Activated CD4-positive, alpha-beta T cell treated with anti-CD3 and anti-CD28 coated beads, Interleukin-2, amount 50 U/mL, for 48 hours (primary cell): ENCODE data around the gene FIG4.
"Not testable (repeated sequence)": the region's sequence is repeated elsewhere in the genome, so short reads cannot be mapped to it uniquely, and the experiment has no call there.

Experiments
- DNase-seq, 2 experiments: peaks; one replicate each; pipeline ENCODE4 v3.0.0-alpha.2; 2020

The FIG4 gene

GRCh38 chr6:109800771-109801170 is 109.7 kb downstream of the FIG4 start:
- no peak for DNase-seq

GRCh38 chr6:109801794-109802193 is 110.7 kb downstream of the FIG4 start:
- DNase-seq: no peak

GRCh38 chr6:109804020-109804419 is 112.9 kb downstream of the FIG4 start:
- DNase-seq: no peak

DNA sequence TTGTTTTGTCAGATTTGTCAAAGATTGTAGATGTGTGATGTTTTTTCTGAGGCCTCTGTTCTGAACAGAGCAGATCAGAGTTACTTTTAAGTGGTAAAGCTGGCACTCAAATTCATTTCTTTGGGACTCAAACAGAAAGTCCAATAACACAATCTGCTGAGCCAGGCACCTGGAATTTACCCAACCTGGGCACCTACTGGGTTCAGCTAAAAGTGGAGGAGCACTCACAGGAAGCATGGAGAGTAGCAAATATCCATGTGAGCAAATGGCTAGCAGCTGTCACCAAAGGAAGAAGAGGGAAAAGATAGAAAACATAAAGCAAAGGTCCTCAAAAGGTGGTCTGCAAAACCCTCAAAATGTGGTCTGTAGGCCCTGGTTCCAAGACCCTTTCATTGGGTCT is 116.8 kb downstream of the FIG4 start:
- DNase-seq: no peak

- DNase-seq: no peak
Measured at GRCh38 chr6:109808837-109809236, 117.7 kb downstream of the FIG4 start.

DNA sequence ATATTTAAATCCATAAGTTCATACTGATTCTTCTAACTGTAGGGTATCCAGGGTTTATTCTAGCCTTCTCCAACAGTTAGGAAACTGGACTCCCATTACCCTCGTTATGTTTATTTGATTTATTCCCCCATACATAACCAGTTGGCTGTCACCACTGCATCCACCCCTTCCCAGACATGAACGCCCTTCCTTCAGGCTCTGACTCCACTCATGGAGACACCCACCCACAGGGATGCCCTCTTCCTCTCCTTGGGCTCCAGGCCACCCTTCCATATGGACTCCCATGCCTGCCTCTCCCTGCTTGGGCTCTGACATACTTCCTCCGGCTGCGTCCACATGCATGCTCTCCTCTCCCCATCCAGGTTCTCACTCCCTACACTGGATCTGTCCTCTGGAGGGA is 124.0 kb downstream of the FIG4 start:
- DNase-seq: no peak

DNA sequence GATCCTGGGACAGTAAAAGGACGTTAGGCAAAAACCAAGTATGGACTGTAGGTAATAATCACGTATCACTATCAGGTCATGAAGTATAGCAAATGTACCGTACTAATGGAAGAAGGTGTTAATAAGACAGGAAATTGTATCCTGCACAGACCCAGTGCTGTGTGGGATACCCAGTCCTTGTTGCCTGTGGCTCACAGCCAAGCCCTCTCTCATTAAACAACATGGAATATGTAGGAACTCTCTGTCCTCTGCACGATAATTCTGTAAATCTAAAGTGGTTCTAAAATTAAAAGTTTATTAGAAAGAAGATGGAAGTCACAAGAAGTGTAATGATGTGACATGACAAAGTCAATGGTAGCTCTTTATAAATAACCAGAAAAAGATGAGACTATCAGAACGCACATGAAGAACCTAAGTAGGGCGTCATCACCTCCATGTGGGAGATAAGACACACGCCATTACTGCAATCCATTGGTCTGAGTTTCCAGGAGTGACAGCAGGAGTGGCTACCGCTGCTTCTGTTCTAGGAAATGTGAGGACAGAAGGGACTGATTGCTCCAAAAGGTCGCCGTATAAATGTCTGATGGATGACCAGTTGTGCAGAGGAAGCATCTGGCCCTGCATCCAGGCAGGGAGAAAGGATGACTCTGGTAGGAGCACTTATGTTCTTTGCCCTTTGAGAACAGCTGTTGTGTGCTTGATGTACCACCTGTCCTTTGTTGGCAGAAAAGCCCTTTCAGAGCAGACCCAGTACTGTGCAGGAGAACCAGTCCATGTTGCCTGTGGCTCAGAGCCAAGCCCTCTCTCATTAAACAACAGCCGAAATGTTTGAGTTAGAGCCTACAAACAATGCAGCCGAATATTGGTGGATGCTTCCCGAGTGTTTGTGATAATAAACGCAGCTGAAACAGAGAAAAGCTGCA is 125.6 kb downstream of the FIG4 start:
- DNase-seq: no peak

DNA sequence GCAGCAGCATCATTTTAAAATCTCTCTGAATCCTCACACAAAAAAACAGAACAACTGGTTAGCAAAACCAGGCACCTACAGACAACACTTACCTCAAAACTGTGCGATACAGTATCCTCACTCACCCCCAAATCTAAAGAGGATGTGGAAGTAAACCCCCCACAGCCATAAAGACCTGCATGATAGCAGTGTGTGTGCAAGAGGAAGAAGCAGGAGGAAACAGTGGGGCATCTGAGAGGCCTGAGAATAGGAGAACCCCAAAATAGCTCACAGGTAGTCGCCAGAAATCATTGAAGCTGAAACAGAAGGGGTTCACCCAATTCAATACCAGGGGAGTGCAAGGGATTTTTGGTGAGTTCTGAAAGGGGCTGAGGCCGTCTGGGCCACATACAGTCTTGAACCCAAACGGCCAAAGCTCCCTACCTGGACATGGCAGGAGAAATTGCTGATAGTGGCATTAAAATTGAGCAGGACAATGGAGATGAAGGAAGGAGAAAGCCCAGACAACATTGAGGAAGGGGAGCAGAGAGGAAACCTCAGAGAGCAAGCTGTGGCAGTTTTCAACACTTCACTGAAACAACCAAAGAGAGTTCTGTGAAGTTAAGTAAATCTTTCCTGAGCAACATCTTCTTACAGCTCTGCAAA is 129.7 kb downstream of the FIG4 start:
- DNase-seq: no peak

DNA sequence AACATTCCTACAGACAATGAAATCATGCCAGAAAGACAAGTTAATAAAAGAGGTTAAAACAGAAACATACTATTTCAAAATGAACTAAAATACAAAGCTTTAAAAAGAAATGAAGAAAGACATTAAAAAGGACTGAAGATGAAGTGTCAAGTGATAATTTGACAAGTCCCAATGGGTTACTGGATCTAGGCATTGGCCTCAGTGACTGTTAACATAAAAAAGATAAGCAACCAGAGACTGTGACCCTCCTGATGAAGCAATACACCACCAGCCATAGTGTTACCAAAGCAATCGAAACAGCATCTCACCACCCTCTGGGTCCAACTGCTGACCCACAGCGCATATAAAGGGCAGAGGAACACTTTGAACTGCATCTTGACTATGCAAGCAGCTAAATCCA is 130.3 kb downstream of the FIG4 start:
- no peak for DNase-seq

DNA sequence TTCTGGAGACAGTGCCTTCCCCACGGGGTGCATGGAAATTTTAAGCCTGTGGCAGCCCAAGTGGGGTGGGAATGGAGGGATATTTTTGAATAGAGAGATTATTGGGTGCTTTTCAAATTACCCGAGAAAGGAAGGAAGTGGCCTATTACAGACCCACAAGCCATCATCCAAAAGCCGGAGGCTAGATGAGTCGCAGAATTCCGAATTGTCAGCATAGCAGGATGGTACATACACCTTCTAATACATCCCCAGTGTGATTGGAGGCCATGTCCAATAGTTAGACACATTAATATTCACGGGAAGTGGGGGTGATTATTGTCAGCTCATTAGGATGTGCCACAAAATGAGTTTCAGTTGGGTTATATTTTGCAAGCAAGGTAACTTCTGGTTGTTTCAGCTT is 133.0 kb downstream of the FIG4 start:
- no peak for DNase-seq

GRCh38 chr6:109826551-109826950 is 135.5 kb downstream of the FIG4 start:
- DNase-seq: no peak

GRCh38 chr6:109831352-109831751 is 140.3 kb downstream of the FIG4 start:
- not testable (repeated sequence) for DNase-seq

GRCh38 chr6:109834131-109834530 is 143.0 kb downstream of the FIG4 start:
- no peak for DNase-seq

GRCh38 chr6:109834595-109835437 is 143.7 kb downstream of the FIG4 start:
- no peak for DNase-seq

DNA sequence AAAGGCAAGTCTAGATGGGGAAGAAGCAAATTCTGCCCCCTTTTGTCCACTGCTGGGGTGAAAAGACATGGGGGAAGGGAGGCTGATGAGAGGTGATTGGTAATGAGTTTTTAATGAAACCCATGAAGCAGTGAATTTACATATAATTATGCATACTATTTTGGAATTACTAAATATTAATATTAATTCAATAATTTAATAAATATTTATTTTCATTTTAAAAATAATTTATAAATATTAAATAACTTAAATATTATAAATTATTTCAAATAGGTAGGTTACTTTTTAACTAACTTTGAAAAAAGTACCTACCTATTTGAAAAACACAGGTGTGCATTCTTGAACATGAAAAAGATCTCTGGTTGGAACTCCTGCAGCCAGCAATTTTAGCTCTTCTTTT is 148.9 kb downstream of the FIG4 start:
- DNase-seq: no peak

DNA sequence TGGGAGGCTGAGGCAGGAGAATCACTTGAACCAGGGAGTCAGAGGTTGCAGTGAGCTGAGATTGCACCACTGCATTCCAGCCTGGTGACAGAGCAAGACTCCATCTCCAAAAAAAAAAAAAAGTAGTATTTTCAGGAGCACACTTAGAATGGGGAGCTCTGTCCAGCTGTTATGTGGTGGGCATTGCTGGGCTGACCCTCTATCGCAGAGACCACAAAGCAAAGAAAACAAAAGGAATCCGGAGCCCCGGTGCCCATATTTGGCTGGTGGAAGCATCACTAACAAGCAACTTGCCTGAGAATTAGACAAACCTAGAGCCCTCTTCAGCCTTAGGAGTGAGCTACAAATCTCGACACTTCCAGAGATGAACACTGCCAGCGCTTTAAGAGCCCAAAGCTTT is 149.7 kb downstream of the FIG4 start:
- DNase-seq: no peak

DNA sequence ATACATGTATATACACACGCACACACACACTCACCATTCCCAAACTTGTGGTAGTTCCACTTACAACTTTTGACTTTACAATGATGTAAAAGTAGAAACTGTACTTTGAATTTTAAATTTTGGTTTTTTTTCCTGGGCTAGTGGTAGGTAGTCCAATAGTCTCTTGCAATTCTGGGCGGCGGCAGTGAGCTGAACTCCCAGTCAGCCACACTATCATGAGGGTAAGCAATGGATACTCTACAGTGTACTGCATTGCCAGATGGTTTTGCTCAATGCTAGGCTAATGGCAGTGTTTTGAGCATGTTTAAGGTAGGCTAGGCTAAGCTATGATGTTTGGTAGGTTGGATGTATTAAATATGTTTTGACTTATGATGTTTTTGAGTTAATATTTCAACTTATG is 150.8 kb downstream of the FIG4 start:
- no peak for DNase-seq

- DNase-seq: no peak
Measured at GRCh38 chr6:109852713-109853112, 161.6 kb downstream of the FIG4 start.

GRCh38 chr6:109853426-109853825 is 162.3 kb downstream of the FIG4 start:
- no peak for DNase-seq

GRCh38 chr6:109853951-109854350 is 162.9 kb downstream of the FIG4 start:
- no peak for DNase-seq

GRCh38 chr6:109854541-109855308 is 163.6 kb downstream of the FIG4 start:
- no peak for DNase-seq

GRCh38 chr6:109855476-109856040 is 164.5 kb downstream of the FIG4 start:
- not testable (repeated sequence) for DNase-seq
